HK-2 (cell line): ENCODE data around the gene LRRC75B.

Experiments used
- DNase-seq: peaks from one replicate; pipeline ENCODE4 v3.0.0-alpha.2; 2018; ENCODE audit not compliant: unreplicated experiment

The LRRC75B gene

GRCh38 chr22:24587251-24587650 is 5.6 kb downstream of the LRRC75B start:
- DNase-seq, result no peak

- no peak for DNase-seq
Measured at GRCh38 chr22:24585927-24586546, 6.8 kb downstream of the LRRC75B start.

GRCh38 chr22:24585461-24585860 is 7.4 kb downstream of the LRRC75B start:
- no peak for DNase-seq

GRCh38 chr22:24584871-24585411 is 7.9 kb downstream of the LRRC75B start:
- DNase-seq, result no peak

- no peak for DNase-seq
Measured at GRCh38 chr22:24584166-24584790, 8.6 kb downstream of the LRRC75B start.

GRCh38 chr22:24583221-24584165 is 9.4 kb downstream of the LRRC75B start:
- peak; percentile 52 for DNase-seq

GRCh38 chr22:24582056-24582814 is 10.6 kb downstream of the LRRC75B start:
- DNase-seq, result no peak

GRCh38 chr22:24580276-24580675 is 12.6 kb downstream of the LRRC75B start:
- no peak for DNase-seq

- DNase-seq, result no peak
Measured at GRCh38 chr22:24579258-24579601, 13.6 kb downstream of the LRRC75B start.

GRCh38 chr22:24578355-24579257 is 14.3 kb downstream of the LRRC75B start:
- no peak for DNase-seq

GRCh38 chr22:24576778-24577177 is 16.1 kb downstream of the LRRC75B start:
- DNase-seq, result no peak

- no peak for DNase-seq
Measured at GRCh38 chr22:24571266-24571665, 21.6 kb downstream of the LRRC75B start.

GRCh38 chr22:24567668-24568067 is 25.2 kb downstream of the LRRC75B start:
- DNase-seq, result no peak

- no peak for DNase-seq
Measured at GRCh38 chr22:24566899-24567511, 25.9 kb downstream of the LRRC75B start.

- no peak for DNase-seq
Measured at GRCh38 chr22:24565077-24565476, 27.8 kb downstream of the LRRC75B start.

- DNase-seq, result no peak
Measured at GRCh38 chr22:24564376-24565058, 28.4 kb downstream of the LRRC75B start.

GRCh38 chr22:24563246-24563645 is 29.6 kb downstream of the LRRC75B start:
- no peak for DNase-seq

- DNase-seq, result no peak
Measured at GRCh38 chr22:24559471-24559870, 33.4 kb downstream of the LRRC75B start.

GRCh38 chr22:24555165-24556039 is 37.5 kb downstream of the LRRC75B start, which contains the start of gene SNRPD3:
Gene SNRPD3, plus strand, starts transcription at chr22:24555999. Its CDS starts 1,676 bp downstream, at chr22:24557675.
- DNase-seq, result peak; percentile 99
